GM21526 (cell line): Measurements from ENCODE around the gene CCDC80.

Experiments
- ATAC-seq: cut with Tn5 transposase; IDR thresholded peaks from one replicate; pipeline ENCODE4 v1.9.1; 2021; ENCODE audit warnings: moderate library complexity; ENCODE audit not compliant: unreplicated experiment, low FRiP score

Gene CCDC80

DNA sequence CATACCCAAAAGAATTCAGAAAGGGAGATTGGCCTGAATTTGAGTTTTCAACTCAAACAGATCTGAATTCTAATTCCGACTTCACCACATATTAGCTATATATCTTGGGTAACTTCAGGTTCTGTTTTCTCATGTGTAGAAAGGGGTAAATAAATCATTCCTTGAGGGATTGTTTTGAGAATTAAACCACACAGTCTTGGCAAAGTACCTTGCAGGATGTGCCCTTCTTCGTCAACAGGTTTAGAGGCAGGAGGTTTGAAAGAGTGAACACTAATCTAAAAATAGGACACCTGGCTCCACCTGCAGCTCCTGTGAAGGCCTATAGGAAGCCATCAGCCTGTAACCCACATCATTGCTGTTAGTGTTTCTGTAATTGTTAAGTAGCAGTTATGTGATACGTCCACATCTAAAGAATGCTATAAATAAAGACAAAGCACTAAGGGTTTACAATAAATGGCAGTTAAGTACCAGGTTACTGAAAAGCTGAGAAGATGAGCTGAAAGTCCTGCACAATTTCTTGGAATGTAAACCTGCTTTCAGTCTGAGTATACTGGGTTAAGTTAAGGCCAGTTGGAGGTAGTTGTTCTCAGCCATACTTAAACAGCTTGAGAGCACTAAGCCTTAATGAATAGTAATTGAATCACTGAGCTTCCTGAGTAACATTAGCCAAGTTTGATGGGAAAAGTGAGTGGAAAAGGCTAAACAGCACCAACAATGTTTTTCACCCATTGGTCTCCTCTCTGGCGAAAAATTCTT is 6.0 kb downstream of the CCDC80 start:
- no peak for ATAC-seq

DNA sequence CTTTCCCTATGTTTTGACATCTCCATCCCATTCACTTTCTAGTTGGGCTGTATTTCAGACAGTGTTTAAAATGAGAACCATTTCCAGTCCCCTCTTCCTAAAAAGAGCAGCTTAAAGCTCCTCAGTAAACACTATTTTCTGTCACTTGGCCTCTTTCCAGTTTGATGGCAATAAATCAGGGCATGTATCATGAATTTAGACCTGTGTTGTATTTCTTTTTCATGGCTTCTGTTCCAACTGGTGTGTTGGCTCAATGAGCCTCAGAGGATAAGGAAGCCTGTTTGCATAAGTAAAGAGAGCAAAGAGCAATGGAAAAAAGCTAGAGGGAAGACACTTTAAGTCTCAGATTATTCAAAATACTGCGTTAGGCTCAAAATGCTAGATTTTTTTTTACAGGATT is 7.2 kb downstream of the CCDC80 start:
- no peak for ATAC-seq

DNA sequence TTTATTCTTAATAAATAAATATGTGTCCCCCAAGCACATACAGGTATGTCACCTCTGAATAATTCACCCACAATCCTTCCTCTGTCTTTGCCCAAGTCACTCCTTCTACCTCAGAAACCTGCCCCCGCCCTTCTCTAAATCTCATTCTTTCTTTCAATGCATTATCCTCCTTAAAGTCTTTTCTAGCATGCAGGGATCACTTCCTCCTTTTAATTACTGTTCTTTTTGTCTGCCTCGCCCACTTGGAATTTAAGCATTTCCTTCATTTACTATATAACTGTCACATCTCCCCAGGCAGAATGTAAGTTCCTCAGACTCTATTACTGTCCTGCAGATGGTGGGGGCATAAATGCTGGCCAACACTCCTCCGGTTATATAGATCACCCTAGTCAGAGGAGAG is 7.8 kb downstream of the CCDC80 start:
- no peak for ATAC-seq

DNA sequence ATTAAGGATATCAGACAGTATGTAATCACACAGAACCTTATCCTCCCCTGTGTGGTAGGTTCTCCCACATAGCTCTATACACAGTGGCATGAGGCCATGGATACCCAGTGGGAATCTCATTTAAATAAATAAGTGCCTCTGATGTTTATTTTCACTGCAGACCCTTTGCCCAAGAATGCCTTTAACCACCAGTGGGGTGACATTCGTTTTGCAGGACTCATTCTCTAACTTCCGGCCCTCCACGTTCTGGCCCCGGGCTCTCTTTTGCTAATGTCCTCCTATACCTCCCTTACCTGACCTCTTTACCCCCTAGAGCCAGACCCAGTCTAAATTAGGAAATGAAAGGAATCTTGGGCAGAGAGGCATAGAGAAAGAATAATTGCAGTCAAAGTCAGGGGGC is 8.3 kb downstream of the CCDC80 start:
- ATAC-seq = no peak

DNA sequence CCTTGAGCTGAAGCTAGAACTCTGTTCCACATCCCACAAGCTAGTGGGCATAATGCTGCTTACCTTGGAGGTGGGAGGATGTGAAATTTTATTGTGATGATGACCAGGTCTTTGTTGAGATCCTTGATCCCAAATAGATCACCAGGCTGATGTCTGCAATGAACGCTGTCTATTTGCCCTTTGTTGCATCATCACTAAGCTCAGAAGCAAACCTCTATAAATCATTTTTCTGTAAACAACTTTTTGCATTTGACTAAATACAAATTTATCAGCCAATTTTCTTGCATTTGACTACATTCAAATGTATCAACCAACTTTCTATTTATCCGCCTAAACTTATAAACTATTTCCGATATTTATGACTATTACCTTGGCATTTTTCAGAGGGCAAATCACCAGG is 9.7 kb downstream of the CCDC80 start:
- ATAC-seq = no peak

DNA sequence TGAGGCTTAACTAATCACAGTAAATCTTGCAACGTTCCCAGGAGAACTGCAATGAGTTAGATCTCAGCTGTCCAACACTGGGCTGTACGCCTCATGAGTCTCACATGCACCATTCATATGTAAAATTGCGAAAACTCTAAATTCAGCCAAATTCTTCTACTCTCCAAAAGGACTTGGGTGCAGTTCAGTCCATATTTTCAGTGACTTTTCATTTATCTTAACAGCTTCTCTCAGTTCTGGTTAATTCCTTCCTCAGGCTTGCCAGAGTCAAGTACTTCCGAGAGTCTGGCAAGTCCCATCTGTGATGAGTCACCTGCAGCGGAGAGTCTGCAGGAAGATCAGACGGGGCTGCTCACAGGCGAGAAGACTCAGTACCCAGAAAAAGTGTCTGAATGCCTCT is 11.5 kb downstream of the CCDC80 start:
- ATAC-seq = no peak

DNA sequence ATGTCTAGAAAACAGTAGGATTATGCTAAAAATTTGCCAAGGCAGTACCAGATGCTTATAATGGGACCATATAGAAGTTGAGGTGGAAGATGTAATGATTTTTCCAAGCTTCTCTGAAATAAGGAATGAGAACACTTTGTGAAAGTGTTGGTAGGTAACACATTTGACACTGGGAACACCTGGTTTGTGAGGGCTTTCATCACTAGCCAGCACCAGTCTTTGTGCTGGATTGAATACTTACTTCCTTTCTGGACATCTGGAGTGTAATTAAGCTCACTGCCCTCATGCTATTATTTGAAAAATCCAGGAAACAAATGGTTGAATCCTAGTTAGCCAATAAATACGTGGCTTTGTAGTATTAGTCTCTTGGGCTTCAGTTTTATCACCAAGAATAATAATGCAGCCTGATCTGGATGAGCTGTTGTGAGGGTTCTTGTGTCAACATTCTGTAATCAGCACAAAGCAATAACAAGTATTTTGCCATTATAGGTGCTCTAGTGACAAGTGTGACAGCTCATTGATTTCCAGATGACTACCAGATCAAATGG is 12.9 kb downstream of the CCDC80 start:
- no peak for ATAC-seq

DNA sequence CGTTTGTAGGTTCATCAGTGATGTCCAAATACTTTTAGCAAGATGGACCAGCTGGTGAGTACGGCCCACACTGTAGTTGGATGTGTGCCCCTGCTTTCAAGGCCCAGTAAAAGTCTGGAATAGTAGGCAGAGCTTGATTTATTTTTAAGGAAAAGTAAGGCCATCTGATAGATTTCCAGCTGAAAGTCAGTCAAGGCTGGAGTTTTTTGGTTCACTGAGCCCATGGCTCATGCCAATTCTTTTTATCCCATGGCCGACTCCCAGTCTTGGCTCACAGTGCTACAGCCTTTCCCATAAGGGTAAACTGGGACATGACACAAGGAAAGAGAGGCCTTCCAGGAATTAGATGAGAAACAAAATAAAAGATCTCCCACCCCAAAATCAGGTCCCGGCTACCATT is 13.5 kb downstream of the CCDC80 start:
- ATAC-seq = no peak

DNA sequence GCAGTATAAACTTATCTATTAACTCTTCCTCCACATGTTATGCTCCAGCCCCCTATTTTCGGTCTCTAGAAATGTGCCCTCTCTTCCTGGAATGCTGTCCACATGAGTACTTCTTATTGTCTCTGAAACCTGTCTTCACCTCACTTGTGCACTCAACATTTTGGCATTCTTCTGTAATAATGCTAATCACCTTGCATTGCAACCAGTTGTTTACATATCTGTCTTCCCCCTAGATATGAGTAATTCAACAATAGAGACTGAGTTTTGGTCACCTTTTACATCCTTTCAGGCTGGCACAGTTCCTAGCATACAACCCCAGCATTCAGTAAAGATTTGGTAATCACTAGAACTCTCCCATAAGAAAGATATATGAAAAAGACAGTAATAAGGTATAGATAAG is 17.2 kb downstream of the CCDC80 start:
- no peak for ATAC-seq

DNA sequence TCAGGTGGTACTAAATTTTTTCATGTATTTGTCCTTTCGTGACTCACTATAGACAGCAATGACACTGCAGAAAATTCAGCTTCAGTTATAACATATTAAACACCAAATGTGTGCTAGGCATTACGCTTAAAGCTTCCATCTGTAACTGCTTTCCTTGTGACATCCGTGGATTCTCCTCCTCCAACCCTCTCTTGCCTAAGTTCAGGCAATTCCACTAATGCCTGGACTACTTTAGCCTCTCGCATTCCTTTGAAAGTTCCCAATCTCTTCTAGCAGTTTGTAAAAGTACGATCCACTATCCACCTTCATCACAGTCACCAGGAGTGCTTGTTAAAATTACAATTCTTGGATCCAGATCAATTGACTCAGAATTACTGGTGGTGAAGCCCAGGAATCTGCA is 17.7 kb downstream of the CCDC80 start:
- no peak for ATAC-seq

DNA sequence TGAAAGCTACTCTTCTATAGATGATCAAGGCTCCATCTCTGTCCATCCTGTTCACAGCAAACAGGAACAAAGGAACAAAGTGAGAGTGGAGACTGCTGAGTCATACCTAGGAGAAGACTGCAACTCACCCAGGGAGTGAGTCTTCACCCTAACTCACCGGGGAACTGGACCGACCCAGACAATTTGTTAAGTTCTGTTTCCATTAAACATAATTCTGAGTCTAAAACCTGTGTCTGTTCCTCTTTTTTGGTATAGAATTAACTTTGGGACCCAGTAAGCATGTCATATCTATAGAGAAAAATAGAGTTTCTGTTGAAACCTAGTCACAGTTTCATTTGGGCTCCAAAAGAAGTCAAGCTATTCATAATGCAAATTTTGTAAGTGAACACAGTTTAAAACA is 21.6 kb downstream of the CCDC80 start:
- ATAC-seq = no peak

DNA sequence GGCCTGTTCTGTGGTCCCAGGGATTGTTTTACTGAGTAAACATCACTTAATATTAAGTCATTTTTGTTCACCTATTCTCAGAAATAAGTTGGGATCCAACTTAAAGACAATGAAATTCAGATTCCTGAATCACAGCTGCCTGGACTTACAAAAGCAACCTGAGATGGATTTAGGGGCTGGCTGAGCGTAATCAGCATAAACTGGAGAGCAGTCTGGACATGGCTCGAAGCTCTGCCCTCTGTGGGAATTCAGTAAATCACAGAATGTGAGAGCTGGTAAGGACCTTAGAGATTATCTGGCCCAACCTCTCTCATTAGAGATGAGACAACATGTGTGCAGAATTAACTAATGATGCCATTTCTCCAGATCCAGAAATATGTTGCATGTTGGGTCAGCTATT is 23.7 kb downstream of the CCDC80 start:
- ATAC-seq = no peak

DNA sequence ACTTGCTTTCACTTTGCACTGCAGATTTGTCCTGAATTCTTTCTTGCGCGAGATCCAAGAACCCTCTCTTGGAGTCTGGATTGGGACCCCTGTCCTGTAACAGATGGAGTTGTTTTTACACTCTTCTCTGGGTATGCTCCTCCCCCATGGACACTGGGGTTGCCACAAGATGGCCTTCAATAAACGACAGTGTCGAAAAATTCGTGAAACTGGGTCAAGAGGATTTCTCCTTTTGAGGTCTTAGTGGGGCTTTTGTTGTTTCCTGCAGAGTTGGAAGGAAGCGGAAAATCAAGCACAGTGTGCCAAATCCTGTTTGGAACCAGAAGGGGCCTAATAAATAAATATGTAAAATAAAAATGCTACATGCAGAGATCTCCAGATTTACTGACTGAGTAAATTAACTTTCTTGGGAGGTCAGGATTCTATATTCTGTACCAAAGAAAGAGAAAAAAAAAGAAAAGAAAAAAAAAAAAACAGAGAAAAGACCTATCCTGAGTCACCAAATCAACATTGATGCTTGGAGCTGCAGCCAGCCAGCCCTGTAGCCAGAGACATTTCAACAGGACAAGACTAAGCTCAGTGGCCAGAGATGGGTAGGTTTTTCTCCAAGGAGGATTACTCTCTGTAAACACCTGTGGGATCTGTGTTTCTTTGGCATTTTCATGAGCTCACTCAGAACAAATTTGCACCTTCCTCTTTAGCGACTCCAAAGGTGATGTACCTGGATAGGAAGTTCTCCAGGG is 24.8 kb downstream of the CCDC80 start:
- ATAC-seq = no peak

DNA sequence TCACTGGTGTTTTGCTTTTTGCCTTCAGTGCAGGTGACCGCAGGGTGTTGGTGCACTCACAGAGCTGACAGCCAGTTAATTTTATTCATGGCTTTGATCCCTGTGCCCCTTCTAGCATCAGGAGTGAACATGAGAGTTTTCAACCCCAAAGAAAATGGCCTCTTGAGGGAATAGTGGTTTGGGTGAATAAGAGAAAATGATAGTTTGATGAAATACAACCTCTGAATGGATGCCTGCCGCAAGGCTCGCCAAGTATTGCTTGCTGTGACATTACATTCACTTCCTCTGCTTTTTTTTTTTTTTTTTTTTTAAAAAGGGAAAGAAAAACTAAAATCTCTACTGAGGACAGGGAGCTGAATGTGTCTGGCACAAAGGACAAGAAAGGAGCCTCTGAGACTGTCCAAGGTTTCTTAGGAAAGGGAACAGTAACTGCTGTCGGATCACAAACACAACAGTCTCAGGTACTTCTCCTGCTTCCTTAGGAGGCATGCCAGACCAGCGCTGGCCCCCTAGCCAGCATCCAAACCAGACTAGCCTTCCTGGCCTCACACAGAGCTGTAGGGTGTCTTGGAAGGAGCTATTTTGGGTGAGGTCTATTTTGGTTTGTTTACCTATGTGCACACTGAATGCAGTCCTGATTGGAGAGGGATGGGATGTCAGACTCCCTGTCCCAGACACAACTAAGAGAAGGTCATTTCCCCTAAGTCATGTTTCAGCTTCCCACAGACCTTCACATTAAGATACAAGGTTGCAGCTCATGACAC is 29.0 kb downstream of the CCDC80 start:
- ATAC-seq = no peak

DNA sequence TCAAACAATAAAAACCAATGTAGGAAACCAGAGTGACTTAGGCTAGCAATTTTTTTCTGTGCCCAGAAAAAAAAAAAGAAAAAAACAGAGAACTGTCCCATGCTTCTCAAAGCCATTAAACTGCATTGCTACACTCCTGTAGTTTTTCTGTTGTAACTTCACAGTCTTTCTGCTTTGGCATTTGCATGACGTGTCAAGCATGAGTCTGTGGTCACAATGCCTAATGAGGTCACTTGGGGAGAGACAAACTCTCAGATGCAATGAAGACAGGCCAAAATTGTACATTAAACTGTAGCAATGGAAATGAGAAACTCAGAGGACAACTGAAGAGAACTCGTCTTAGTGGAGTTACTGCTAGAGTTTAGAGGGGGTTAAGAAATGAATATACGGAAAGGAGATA is 30.8 kb downstream of the CCDC80 start:
- ATAC-seq = no peak

DNA sequence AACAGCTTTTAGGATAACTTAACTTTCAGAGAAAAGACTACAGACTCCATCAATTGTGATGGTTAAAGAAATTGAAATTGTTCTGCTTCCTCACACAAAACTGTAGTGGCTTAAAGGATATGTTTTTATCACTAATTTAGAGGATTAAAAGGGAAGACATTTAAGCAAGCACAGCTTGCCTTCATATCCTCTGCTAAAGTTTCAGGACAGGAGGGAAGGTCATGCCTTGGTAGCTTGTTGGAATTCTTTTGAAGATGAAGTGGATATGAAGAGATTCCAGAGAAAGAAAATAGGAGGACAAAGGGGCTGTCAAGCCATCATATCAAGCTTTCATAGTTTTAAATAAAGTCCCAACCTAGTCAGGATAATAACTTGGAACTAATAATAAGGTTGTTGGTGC is 33.1 kb downstream of the CCDC80 start:
- no peak for ATAC-seq

DNA sequence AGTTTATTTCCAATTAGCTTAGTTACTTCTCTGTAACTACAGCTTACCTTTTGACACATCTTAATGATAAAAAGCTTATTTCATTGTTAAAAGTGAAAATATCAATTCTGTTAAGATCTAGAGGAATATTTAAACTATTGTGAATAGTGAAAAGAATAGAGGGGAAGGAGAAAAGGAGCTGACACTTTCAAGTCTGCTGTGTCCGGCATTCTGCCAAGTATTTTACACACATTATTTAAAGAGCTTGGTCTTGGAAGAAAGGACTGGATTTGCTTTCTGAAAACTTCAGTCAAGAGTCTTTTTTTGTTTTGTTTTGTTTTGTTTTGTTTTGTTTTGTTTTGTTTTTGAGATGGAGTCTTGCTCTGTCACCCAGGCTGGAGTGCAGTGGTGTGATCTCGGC is 34.8 kb downstream of the CCDC80 start:
- no peak for ATAC-seq

DNA sequence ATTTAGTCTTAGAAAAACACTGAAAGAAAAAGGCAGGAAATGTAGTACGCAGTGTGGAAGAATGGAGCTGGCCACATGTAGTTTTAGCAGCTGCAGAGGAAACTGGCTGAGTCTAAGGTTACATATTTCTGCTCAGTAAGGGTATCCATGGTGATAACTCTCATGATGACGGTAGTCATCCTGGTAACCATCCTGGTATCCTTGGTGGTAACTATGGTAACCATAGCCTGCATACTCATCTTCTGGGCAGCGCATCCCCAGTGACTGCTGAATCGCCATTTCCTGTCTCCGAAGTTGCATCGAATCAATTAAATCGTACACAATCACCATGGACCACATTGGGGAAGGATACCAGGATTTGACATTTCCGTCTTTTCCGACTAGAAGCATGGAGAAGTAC is 35.7 kb downstream of the CCDC80 start:
- ATAC-seq = no peak

DNA sequence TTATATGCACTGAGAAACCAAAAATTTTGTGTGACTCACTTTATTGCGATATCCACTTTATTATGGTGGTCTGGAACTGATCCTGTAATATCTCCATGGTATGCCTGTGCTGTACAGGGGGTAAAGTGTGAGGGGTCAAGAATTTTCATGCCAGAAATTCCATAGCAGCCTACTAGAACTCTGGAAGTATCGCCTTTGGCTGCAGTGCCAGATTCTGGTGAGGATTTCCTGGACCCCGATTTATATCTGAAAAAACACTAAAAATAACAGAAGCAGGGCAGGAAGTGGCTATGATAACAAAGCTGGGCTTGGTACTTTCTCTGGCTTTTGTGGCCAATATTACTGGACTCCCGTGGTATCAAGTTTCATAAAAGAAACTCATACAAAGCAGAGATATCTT is 36.4 kb downstream of the CCDC80 start:
- ATAC-seq = no peak

DNA sequence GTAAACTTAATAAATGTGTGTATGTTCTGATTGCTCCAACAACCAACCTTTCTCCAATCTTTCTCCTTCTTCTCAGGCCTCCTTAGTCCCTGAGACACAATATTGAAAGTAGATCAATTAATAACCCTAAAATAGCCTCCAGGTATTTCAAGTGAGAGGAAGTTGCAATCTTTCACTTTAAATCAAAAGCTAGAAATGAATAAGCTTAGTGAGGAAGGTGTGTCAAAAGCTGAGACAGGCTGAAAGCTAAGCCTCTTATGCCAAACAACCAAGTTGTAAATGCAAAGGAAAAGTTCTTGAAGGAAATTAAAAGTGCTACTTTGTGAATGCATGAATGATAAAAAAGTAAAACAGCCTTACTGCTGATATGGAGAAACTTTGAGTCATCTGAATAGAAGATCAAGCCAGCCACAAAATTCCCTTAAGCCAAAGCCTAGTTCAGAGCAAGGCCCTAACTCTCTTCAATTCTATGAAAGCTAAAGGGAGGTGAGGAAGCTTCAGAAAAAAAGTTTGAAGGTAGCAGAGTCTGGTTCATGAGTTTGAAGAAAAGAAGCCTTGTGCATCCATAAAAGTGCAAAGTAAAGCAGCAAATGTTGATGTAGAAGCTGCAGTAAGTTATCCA is 38.6 kb downstream of the CCDC80 start:
- no peak for ATAC-seq

DNA sequence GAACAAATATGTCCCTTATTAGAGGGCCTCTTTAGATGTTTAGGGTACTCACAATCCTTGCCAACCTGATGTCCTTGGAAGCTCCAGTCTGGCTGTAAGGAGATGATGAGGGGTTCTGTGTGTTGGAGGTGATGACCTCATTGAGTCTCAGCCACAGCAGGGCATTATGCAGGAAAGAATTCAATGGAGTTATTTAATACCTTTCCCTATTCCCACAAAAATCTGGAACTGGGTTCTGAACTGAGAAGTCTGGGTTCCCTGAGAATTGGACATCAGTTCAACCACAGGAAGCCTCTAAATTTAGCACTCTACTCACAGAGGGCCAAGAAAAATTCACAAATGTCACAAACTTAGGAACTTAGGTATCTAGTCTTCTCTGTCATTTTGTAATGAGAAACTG is 42.2 kb downstream of the CCDC80 start:
- no peak for ATAC-seq
